Measurements from ENCODE around the gene ALOX5AP. TPM values are rescaled to one million over a fixed set of nuclear protein-coding genes. Genes with fewer than 3 reads are reported as not detected.

Gene ALOX5AP
- total RNA-seq, 1 donor from 2014 or later, result not detected

GRCh38 chr13:30796631-30797601, 61.6 kb downstream of the ALOX5AP start:
- DNase-seq (ENCODE audit: low read depth, low spot score), result no peak

- no peak for DNase-seq (ENCODE audit: low read depth, low spot score)
Measured at GRCh38 chr13:30797847-30798535, 62.6 kb downstream of the ALOX5AP start.

- no peak for DNase-seq (ENCODE audit: low read depth, low spot score)
Measured at GRCh38 chr13:30798776-30799355, 63.5 kb downstream of the ALOX5AP start.

GRCh38 chr13:30799356-30799824, 64.0 kb downstream of the ALOX5AP start:
- no peak for DNase-seq (ENCODE audit: low read depth, low spot score)

- DNase-seq (ENCODE audit: low read depth, low spot score), result no peak
Measured at GRCh38 chr13:30800107-30800506, 64.8 kb downstream of the ALOX5AP start.

- no peak for DNase-seq (ENCODE audit: low read depth, low spot score)
Measured at GRCh38 chr13:30802501-30802900, 67.2 kb downstream of the ALOX5AP start.

GRCh38 chr13:30802953-30803478, 67.7 kb downstream of the ALOX5AP start:
- peak; percentile 24 for DNase-seq (ENCODE audit: low read depth, low spot score)

GRCh38 chr13:30803749-30804148, 68.4 kb downstream of the ALOX5AP start:
- DNase-seq (ENCODE audit: low read depth, low spot score), result no peak

- no peak for DNase-seq (ENCODE audit: low read depth, low spot score)
Measured at GRCh38 chr13:30804474-30804873, 69.1 kb downstream of the ALOX5AP start.

GRCh38 chr13:30805132-30805537, 69.8 kb downstream of the ALOX5AP start:
- no peak for DNase-seq (ENCODE audit: low read depth, low spot score)

GRCh38 chr13:30805603-30806011, 70.3 kb downstream of the ALOX5AP start:
- no peak for DNase-seq (ENCODE audit: low read depth, low spot score)

- DNase-seq (ENCODE audit: low read depth, low spot score), result peak; percentile 36
Measured at GRCh38 chr13:30806784-30807183, 71.4 kb downstream of the ALOX5AP start.

GRCh38 chr13:30807392-30807791, 72.0 kb downstream of the ALOX5AP start:
- DNase-seq (ENCODE audit: low read depth, low spot score), result no peak

- no peak for DNase-seq (ENCODE audit: low read depth, low spot score)
Measured at GRCh38 chr13:30808600-30808999, 73.3 kb downstream of the ALOX5AP start.

- no peak for DNase-seq (ENCODE audit: low read depth, low spot score)
Measured at GRCh38 chr13:30809787-30810186, 74.4 kb downstream of the ALOX5AP start.

- DNase-seq (ENCODE audit: low read depth, low spot score), result no peak
Measured at GRCh38 chr13:30810261-30810701, 74.9 kb downstream of the ALOX5AP start.

GRCh38 chr13:30810801-30811200, 75.5 kb downstream of the ALOX5AP start:
- no peak for DNase-seq (ENCODE audit: low read depth, low spot score)

All from pulmonary artery endothelial cell (primary cell).